HG03175 (cell line): ENCODE measurements around the gene NOP9.
A peak's percentile ranks its signal among the peaks of the same experiment; 100 is the strongest.
"Not testable (repeated sequence)": the region's sequence is repeated elsewhere in the genome, so short reads cannot be mapped to it uniquely, and the experiment has no call there.

ENCODE experiments used
- ATAC-seq: cut with Tn5 transposase; IDR thresholded peaks from one replicate; pipeline ENCODE4 v1.9.1; 2021; ENCODE audit warnings: mild to moderate bottlenecking, moderate library complexity; ENCODE audit not compliant: unreplicated experiment

NOP9 gene

GRCh38 chr14:24323341-24323740, 23.7 kb downstream of the NOP9 start:
- no peak for ATAC-seq

DNA sequence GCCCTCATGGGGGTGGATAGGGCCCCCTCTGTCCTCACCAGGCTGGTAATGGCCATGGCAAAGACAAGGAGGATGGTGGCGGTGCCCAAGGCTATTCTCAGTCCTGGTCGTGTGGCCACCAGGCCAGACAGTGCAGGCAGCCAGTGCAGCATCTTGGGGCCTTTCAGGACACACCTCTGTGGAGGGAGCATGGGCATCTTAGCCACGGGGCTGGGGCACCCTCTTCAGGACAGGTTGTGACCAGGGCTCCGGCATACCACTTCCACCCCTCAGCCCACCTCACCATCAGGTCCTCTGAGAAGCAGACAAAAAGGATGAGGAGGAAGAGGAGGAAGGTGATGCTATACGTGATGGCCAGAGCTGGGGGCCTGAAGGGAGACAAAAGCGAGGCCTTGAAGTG, 24.4 kb downstream of the NOP9 start:
- no peak for ATAC-seq

DNA sequence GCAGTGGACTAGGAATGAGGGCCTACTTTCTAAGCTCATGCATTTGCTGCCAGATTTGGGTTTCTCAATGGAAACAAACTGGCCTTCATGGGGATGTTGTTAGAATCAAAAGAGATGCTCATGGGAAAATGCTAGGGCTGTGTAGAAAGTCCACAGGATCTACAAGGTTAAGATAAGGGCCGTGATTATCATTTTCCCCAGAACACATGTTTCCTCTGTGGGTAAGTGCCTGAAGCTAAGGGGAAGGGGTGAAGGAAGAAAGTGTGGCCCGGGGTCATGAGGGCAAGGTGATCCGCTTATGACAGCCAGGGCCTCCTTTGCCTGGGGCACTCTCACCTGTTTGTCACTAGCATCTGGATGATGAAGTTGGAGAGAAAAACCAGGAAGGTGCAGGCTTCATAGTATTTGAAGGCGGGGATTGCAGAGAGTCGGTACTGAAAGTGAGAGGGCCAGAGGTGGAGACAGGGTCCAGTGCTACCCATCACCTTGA, 25.4 kb downstream of the NOP9 start:
- no peak for ATAC-seq

DNA sequence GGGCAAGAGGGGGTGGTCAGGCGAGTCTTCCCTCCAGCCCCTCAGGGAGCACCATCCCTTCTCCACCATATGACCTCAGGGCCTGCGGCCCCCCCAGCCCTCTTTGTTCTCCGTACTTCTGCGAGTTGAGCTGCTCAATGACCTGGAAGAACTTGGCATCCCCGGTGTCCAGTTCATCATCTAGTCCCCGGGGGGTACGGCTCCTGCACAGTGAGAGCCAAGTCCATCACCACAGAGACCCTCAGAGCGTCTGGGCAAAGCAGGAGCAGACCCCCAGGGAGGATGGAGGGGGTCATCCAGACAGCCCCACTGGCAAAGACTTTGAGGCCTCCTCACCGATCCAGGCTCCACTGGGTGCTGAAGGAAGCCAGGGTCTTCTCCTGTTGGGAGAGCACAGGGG, 26.3 kb downstream of the NOP9 start:
- no peak for ATAC-seq

- ATAC-seq = no peak
Observed at GRCh38 chr14:24327303-24327702, 27.7 kb downstream of the NOP9 start.

DNA sequence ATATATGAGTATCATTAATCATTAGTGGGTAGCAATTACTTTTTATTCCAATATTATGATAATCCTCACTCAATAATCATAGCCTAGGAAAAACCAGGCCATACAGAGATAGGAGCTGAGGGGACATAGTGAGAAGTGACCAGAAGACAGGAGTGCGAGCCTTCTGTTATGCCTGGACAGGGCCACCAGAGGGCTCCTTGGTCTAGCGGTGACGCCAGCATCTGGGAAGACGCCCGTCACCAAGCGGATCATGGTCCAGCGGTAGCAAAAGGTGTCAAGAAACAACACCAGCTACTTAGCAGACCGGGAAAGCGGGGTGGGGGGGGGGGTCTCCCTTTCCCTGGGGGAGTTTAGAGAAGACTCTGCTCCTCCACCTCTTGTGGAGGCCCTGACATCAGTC, 28.3 kb downstream of the NOP9 start:
- not testable (repeated sequence) for ATAC-seq

- ATAC-seq = no peak
Observed at GRCh38 chr14:24329073-24329663, 29.5 kb downstream of the NOP9 start.

DNA sequence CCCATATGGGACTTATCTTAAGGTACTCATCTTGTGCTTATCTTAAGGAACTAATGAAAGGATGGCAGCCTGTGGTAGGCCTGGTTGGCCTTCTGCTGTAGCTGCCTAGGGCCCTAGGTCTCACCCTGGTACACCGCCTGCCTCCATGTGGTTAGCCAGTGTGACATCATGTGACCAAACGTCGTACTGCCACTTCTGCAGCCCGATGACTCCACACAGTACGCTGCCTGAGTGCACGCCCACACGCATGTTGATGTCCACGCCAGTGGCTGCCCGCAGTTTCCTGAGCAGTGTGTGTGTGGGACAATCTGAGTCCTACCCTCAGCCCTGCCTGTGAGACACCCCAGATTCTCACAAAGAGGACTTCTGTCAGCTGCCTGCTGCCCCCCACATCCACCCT, 30.1 kb downstream of the NOP9 start:
- ATAC-seq = no peak

- no peak for ATAC-seq
Observed at GRCh38 chr14:24330973-24331674, 31.5 kb downstream of the NOP9 start.

GRCh38 chr14:24331731-24332267, 32.1 kb downstream of the NOP9 start:
- ATAC-seq = no peak

DNA sequence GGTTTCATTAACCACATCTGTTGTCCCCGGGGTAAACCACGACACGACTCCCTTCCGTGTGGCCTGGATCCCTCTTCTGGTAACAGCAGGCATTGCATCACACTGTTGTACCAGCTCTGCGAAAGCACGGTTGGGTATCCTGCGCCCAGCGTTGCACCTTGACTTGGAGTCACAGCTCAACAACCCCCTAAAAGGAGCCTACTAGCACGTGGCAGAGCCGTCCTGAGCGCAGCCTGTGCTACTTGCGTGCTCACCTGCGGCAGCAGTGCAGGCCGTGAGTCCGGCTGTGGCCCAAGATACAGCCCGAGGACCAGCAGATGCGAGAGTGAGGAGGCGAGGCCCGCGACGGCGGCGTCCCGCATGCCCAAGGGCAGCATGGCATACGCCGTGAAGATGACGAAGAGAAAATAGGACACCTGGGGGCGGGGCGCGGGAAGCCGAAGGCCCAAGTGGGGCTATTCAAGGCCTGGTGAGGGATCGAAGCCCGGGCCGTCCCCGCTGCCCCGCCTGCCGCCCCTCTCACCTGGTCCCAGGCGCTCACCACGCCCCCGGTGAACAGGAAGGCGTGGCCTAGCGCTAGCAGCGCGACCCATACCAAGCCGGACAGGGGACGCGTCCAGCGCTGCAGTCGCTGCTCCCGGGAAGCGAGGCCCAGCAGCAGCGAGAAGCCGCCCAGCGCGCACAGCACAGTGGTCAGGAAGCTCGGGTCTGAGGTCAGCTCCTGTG, 32.8 kb downstream of the NOP9 start:
- ATAC-seq = peak; percentile 83

GRCh38 chr14:24334431-24335291, 35.0 kb downstream of the NOP9 start, which contains the start of gene ADCY4:
Gene ADCY4 (minus strand): TSS chr14:24335071. CDS start chr14:24334652, 419 bp downstream.
- ATAC-seq = no peak

- ATAC-seq = no peak
Observed at GRCh38 chr14:24335461-24336171, 36.0 kb downstream of the NOP9 start.

DNA sequence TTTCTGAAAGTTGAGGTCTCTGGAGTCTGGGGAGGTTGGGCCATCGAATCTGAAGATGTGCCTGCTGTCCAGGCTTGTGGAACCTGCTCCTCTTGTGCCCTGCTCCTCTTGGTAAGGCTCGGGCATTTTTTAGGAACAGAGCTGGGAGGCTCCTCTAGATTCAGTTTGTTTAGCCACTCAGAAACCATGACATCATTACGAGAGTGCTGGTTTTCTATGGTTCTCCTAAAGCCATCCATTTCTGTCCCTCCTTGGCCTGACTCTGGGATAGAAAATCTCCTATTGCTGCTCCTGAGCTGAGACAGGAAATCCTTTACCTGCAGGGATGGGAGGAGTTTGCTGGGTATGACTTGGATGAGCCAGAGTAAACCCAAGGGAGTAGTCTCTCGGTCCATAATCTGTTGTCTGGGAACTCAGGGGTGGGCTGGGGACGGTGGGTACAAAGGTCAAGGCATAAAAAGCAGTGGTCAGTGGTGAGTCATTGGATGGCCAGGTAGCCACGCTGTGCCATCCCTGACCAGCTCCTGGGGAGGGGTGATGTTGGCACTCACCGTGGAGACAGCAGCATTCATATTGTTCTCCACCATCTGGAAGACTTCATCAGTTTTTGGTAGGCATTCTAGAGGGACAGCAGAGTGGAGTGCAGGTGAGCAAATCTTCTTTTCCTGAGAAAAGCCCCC, 37.6 kb downstream of the NOP9 start:
- ATAC-seq = no peak

GRCh38 chr14:24337824-24338175, 38.1 kb downstream of the NOP9 start:
- ATAC-seq = no peak

- ATAC-seq = no peak
Observed at GRCh38 chr14:24338843-24339242, 39.2 kb downstream of the NOP9 start.

DNA sequence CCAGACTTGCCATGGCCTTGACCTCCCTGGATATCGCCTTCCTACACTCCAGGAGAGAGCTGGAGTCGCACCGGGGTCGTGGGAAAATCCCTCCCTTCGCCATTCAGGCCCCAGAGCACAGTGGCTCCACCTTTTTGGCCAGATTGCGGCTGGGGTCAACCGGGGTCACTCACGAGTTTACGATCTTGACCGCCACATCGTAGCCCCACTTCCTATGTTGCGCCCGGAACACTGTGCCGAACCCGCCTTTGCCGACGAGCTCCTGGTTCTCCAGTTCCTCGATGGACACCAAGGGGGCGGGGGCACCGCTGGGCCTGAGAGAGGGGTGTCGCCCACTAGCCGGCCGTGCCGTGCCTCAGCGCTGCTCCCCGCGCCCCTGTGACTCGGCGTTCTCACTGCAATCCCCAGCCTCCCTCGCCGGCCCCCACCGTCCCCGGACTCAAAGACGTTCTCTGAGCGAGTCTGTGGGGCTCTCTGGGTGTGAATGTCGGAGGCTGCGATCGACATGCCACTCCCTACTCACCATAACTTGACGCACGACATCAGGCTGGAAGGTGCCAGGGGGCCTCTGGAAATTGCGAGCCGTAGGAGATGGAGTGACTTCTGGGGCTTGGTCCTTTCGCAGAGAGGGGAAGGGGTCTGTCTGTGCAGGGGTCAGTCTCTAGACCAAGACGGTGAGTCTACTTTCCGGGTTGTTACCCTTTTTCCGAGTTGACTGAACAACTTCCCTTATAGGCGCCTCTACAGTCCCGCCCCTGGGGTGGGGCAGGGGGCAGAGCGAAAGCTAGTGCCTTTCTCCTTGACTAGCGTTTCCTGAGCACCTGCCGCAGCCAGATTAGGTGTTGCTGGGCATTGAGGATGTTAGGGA, 39.9 kb downstream of the NOP9 start, which contains the start of gene RIPK3:
Gene RIPK3 (minus strand): TSS at position 708 of the 868 bp plus-strand sequence. CDS start 165 bp downstream, at position 543.
- ATAC-seq = peak; percentile 87

GRCh38 chr14:24340606-24341005, 41.0 kb downstream of the NOP9 start:
- no peak for ATAC-seq
